Measurements from ENCODE around the gene SRGAP2.
"Not testable (repeated sequence)": the region's sequence is repeated elsewhere in the genome, so short reads cannot be mapped to it uniquely, and the experiment has no call there.

Gene SRGAP2

GRCh38 chr1:206252680-206253335 is 49.5 kb downstream of the SRGAP2 start:
- DNase-seq: not testable (repeated sequence)
